HepG2 (cell line): ENCODE data around the gene MAP3K19. TPM values are rescaled to one million over a fixed set of nuclear protein-coding genes. Genes with fewer than 3 reads are reported as not detected.
A peak's percentile ranks its signal among the peaks of the same experiment; 100 is the strongest.

Source experiments
- ASH2L ChIP-seq: fragments of 300-600, 200-600 bp; sonication (generic); IDR thresholded peaks from 2 replicates; pipeline ENCODE4 v1.7.0; 2017; ENCODE audit warnings: low read depth, mild to moderate bottlenecking, moderate library complexity, mixed read lengths, low read length; ENCODE audit not compliant: insufficient read length
- ATF5 ChIP-seq: sonication (generic); formaldehyde crosslinking; IDR thresholded peaks from 2 replicates; pipeline ENCODE4 v1.4.0; 2020; ENCODE audit warnings: mild to moderate bottlenecking, low read depth, missing genetic modification reagents
- ATF7-NPFF ChIP-seq: sonication (generic); formaldehyde crosslinking; IDR thresholded peaks from 2 replicates; pipeline ENCODE4 v1.8.1; 2023; ENCODE audit warnings: mild to moderate bottlenecking, low read depth, missing genetic modification reagents, moderate library complexity
- DPF2 ChIP-seq: sonication (generic); formaldehyde crosslinking; IDR thresholded peaks from 2 replicates; pipeline ENCODE4 v1.4.0; 2020; ENCODE audit warnings: mild to moderate bottlenecking, low read depth, missing genetic modification reagents, borderline replicate concordance
- FOSL1 ChIP-seq: sonication (generic); formaldehyde crosslinking; IDR thresholded peaks from 2 replicates; pipeline ENCODE4 v1.9.0; 2021; ENCODE audit warnings: missing genetic modification reagents, borderline replicate concordance
- FOXK2 ChIP-seq: fragments of 450-650 bp; IDR thresholded peaks from 2 replicates; pipeline ENCODE4 v1.6.1; 2016
- HNRNPH1 ChIP-seq: fragments of 200-400 bp; formaldehyde crosslinking; optimal IDR thresholded peaks from 2 replicates; pipeline ENCODE3; 2017; ENCODE audit warnings: mild to moderate bottlenecking, low read depth, low read length
- KDM6A ChIP-seq: IDR thresholded peaks from 2 replicates; pipeline ENCODE4 v1.6.1; 2016; ENCODE audit warnings: low read depth
- MED8 ChIP-seq: sonication (generic); formaldehyde crosslinking; IDR thresholded peaks from 2 replicates; pipeline ENCODE4 v1.8.1; 2023; ENCODE audit warnings: mild to moderate bottlenecking, missing genetic modification reagents; ENCODE audit not compliant: insufficient replicate concordance
- MTA3 ChIP-seq: sonication (generic); formaldehyde crosslinking; IDR thresholded peaks from 2 replicates; pipeline ENCODE4 v1.4.0; 2020; ENCODE audit warnings: missing genetic modification reagents
- NCOA2 ChIP-seq: sonication (generic); formaldehyde crosslinking; IDR thresholded peaks from 2 replicates; pipeline ENCODE4 v1.8.0; 2022; ENCODE audit warnings: inconsistent platforms
- NRL ChIP-seq: sonication (generic); formaldehyde crosslinking; IDR thresholded peaks from 2 replicates; pipeline ENCODE4 v1.5.0; 2020; ENCODE audit warnings: missing genetic modification reagents, mild to moderate bottlenecking, moderate library complexity, borderline replicate concordance
- PBX2 ChIP-seq: IDR thresholded peaks from 2 replicates; pipeline ENCODE4 v1.6.1; 2016; ENCODE audit warnings: control low read depth
- RBM39 ChIP-seq: fragments of 200-400 bp; formaldehyde crosslinking; IDR thresholded peaks from one replicate; pipeline ENCODE4 v1.6.1; 2018; ENCODE audit warnings: antibody characterized with exemption, mild to moderate bottlenecking, low read depth, low read length; ENCODE audit not compliant: poor library complexity, severe bottlenecking
- RELA ChIP-seq: sonication (generic); formaldehyde crosslinking; IDR thresholded peaks from 2 replicates; pipeline ENCODE4 v1.4.0; 2020; ENCODE audit warnings: missing genetic modification reagents
- SAFB2 ChIP-seq: sonication (generic); formaldehyde crosslinking; IDR thresholded peaks from 2 replicates; pipeline ENCODE4 v1.5.1; 2020; ENCODE audit warnings: missing genetic modification reagents, low read depth, mild to moderate bottlenecking, borderline replicate concordance
- TOE1 ChIP-seq: sonication (generic); formaldehyde crosslinking; IDR thresholded peaks from 2 replicates; pipeline ENCODE4 v1.4.0; 2020; ENCODE audit warnings: mild to moderate bottlenecking, missing genetic modification reagents
- ZBTB25 ChIP-seq: IDR thresholded peaks from 2 replicates; pipeline ENCODE4 v1.6.1; 2018; ENCODE audit warnings: missing genetic modification reagents
- ZFP90 ChIP-seq: sonication (generic); formaldehyde crosslinking; IDR thresholded peaks from 2 replicates; pipeline ENCODE4 v1.8.0; 2022; ENCODE audit warnings: missing genetic modification reagents, mild to moderate bottlenecking, inconsistent platforms, borderline replicate concordance
- ZNF138 ChIP-seq: sonication (generic); formaldehyde crosslinking; IDR thresholded peaks from 2 replicates; pipeline ENCODE4 v1.5.0; 2020; ENCODE audit warnings: mild to moderate bottlenecking, low read depth, missing genetic modification reagents
- ZNF264 ChIP-seq: sonication (generic); formaldehyde crosslinking; IDR thresholded peaks from 2 replicates; pipeline ENCODE4 v1.4.0; 2020; ENCODE audit warnings: missing genetic modification reagents
- ZNF367 ChIP-seq: sonication (generic); formaldehyde crosslinking; IDR thresholded peaks from 2 replicates; pipeline ENCODE4 v1.4.0; 2020; ENCODE audit warnings: missing genetic modification reagents, borderline replicate concordance
- ZNF550 ChIP-seq: sonication (generic); formaldehyde crosslinking; IDR thresholded peaks from 2 replicates; pipeline ENCODE4 v1.4.0; 2020; ENCODE audit warnings: mild to moderate bottlenecking, missing genetic modification reagents, borderline replicate concordance
- ZNF652 ChIP-seq: IDR thresholded peaks from 2 replicates; pipeline ENCODE4 v1.6.1; 2016; ENCODE audit warnings: low read depth, borderline replicate concordance
- ZNF724P ChIP-seq: sonication (generic); formaldehyde crosslinking; IDR thresholded peaks from 2 replicates; pipeline ENCODE4 v1.8.0; 2022; ENCODE audit warnings: missing genetic modification reagents, borderline replicate concordance
- ZNF878 ChIP-seq: sonication (generic); formaldehyde crosslinking; IDR thresholded peaks from 2 replicates; pipeline ENCODE4 v1.8.1; 2023; ENCODE audit warnings: mild to moderate bottlenecking, missing genetic modification reagents, moderate library complexity
- ZSCAN22 ChIP-seq: sonication (generic); formaldehyde crosslinking; IDR thresholded peaks from 2 replicates; pipeline ENCODE4 v1.4.0; 2020; ENCODE audit warnings: mild to moderate bottlenecking, missing genetic modification reagents
- polyA plus RNA-seq, 8 experiments: library from polyadenylated mRNA; depleted of rRNA in 3 of 8; stranded (reverse) in 7 of 8; unstranded in 1 of 8; fragments of >200 nt; fragmentation: Illumina TruSeq in 4 of 8; extraction: Trizol in 4 of 8; gene quantifications; 2 replicates each; pipeline versions ENCODE4 v1.2.1 to v1.2.3, GENCODE V29; 2011 to 2016; ENCODE audit warnings: low read depth in 4 of 8, missing spikeins in 1 of 8, mixed read lengths in 1 of 8; ENCODE audit not compliant: insufficient read depth in 1 of 8
- total RNA-seq, 5 experiments: library from RNA; depleted of rRNA; stranded (reverse); fragments of >200 nt; fragmentation: Illumina TruSeq; extraction: Trizol; gene quantifications; 2 replicates each; pipeline ENCODE4 v1.2.3, GENCODE V29; 2016; ENCODE audit warnings: low read depth in 1 of 5

MAP3K19 gene
- total and polyA plus RNA-seq, 2 of the 13 experiments (the other 11 are each of a cell fraction or from before 2014, with no cell fraction given), result not detected

DNA sequence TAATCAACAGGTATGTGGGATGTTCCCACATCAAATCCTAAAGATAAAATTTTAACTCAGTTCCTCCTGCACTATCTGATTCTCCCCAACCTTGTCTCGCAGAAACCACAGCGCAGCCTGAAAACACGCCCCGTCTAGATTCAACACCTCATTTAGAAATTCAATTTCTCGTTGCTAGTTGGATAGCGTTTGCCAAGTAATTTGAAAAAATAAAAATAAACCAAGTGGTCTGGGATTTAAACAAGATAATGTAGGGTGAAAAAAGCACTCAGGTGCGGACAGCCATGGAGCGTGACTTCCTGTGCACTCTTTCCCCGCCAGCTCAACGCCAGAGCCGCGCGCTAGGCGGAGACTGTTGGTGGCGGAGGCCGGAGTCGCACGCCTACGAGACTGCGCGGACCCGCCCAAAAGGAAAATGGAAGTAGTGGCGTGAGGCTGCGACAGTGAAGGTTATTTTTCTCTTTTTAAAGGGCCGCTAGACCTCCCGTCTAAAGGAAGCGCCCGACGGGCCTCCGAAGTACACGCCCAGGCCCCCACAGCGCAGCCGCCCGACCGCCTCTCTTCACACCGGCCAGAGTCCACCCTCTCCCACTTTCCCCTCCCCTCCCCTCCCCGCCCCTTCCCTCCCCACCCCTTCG is 129.2 kb downstream of the MAP3K19 start (continued):
- TF ChIP-seq ATF7-NPFF (CRISPR knock-in tag) (peak; percentile 39; the same call in 1 of the 2 replicates), PBX2 (CRISPR knock-in tag) (no peak), ZNF652 (CRISPR knock-in tag) (peak; percentile 84), ZSCAN22 (CRISPR knock-in tag) (no peak), RELA (no peak), ATF5 (CRISPR knock-in tag) (no peak), ZFP90 (peak; percentile 8; the same call in 1 of the 2 replicates), SAFB2 (CRISPR knock-in tag) (no peak), HNRNPH1 (no peak), KDM6A (CRISPR knock-in tag) (no peak), ZBTB25 (CRISPR knock-in tag) (no peak), ASH2L (no peak), ZNF138 (CRISPR knock-in tag) (no peak), FOSL1 (CRISPR knock-in tag) (no peak), ZNF367 (CRISPR knock-in tag) (0 out of 2 replicates have a peak, but pooled peaks have one; percentile 31), NCOA2 (peak; percentile 16; the same call in 1 of the 2 replicates), MED8 (CRISPR knock-in tag) (peak; percentile 24), DPF2 (CRISPR knock-in tag) (no peak), ZNF264 (CRISPR knock-in tag) (peak; percentile 38; the same call in 1 of the 2 replicates), NRL (CRISPR knock-in tag) (no peak), MTA3 (CRISPR knock-in tag) (no peak), RBM39 (peak; percentile 7), ZNF550 (CRISPR knock-in tag) (no peak), ZNF724P (no peak), TOE1 (CRISPR knock-in tag) (no peak), ZNF878 (CRISPR knock-in tag) (no peak; the same call in 1 of the 2 replicates), FOXK2 (no peak)
